ENCODE data around the gene ZNF536. TPM values are rescaled to one million over a fixed set of nuclear protein-coding genes. Genes with fewer than 3 reads are reported as not detected.
"Not testable (repeated sequence)": the region's sequence is repeated elsewhere in the genome, so short reads cannot be mapped to it uniquely, and the experiment has no call there.

The ZNF536 gene
- total and polyA plus RNA-seq, 10 of the 15 experiments (the other 5 are each of a cell fraction or from before 2014, with no cell fraction given) = not detected

GRCh38 chr19:30482956-30483355 lies 110.8 kb downstream of the ZNF536 start:
- Histone ChIP-seq H3K27me3 (replicated peaks in 1 of 2; ENCODE audit: control insufficient read depth in 2 of 2, insufficient read depth in 2 of 2, low read length in 1 of 2) (no peaks in the 10 kb centered on the region), H3K9me3 (replicated peaks; ENCODE audit: control insufficient read depth, insufficient read depth, low read length) (no peaks in the 10 kb centered on the region; the same call in 2 of the 3 replicates), H3K36me3 (ENCODE audit: control insufficient read depth in 2 of 2, insufficient read depth in 2 of 2, low read length in 1 of 2) (no peaks in the 10 kb centered on the region), H3K4me1 (ENCODE audit: control insufficient read depth, insufficient read depth, low read length) (no peaks in the 10 kb centered on the region), H4K20me1 (ENCODE audit: control insufficient read depth, insufficient read depth) (no peaks in the 10 kb centered on the region), H3K4me3 (no peak overlapping the region), H2AFZ (ENCODE audit: control insufficient read depth, low read depth, low read length) (no peak overlapping the region), H3K9ac (ENCODE audit: control insufficient read depth, insufficient read depth, low read length) (no peak overlapping the region), H3K79me2 (ENCODE audit: control insufficient read depth, insufficient read depth, low read length) (no peaks in the 10 kb centered on the region), H3K27ac (ENCODE audit: control insufficient read depth, insufficient read depth) (no peak overlapping the region), H3K4me2 (ENCODE audit: control insufficient read depth, insufficient read depth) (no peak overlapping the region)
- RAD21 ChIA-PET (ENCODE audit: unreplicated experiment) = no interaction called here
- POLR2A ChIA-PET = no interaction called here
- no peak for ATAC-seq
- in situ Hi-C loops (cut with MboI) (no loop called here), intact Hi-C loops (cut with micrococcal nuclease; ENCODE audit: unreplicated experiment) (no loop called here)
- FAIRE-seq = no peak
- no peak for DNase-seq (ENCODE audit: low read depth, low spot score)
- CTCF ChIA-PET = no interaction called here
- TF ChIP-seq RAD51 (IDR thresholded peaks at IDR 0.05) = no peak
- no peak for TF ChIP-seq RELA (IDR thresholded peaks at IDR 0.05; ENCODE audit: borderline replicate concordance, partially characterized antibody)
- TF ChIP-seq MXI1 (IDR thresholded peaks at IDR 0.05; ENCODE audit: low read depth, low read length) = no peak
- no peak for TF ChIP-seq BRCA1 (IDR thresholded peaks at IDR 0.05; ENCODE audit: low read depth, low read length)
- TF ChIP-seq TBL1XR1 (IDR thresholded peaks at IDR 0.05; ENCODE audit: low read depth, low read length) = no peak
- no peak for TF ChIP-seq ELK1 (IDR thresholded peaks at IDR 0.05; ENCODE audit: low read depth, low read length)
- no peak for TF ChIP-seq PBX3 (IDR thresholded peaks at IDR 0.05; ENCODE audit: insufficient replicate concordance, low read depth, low read length)
- no peak for TF ChIP-seq EZH2 (IDR thresholded peaks at IDR 0.05; ENCODE audit: borderline replicate concordance, control insufficient read depth, low read depth, low read length)
- no peak for TF ChIP-seq KLF5 (IDR thresholded peaks at IDR 0.05; ENCODE audit: partially characterized antibody)
- no peak for TF ChIP-seq CEBPZ (IDR thresholded peaks at IDR 0.05; ENCODE audit: low read depth, low read length)
- 0% methylated on average over 1 of the region's 1 CpG for WGBS (ENCODE audit: insufficient coverage, insufficient replicate concordance, low lambda C conversion rate, missing lambda C conversion rate)
- SMC1A ChIA-PET (ENCODE audit: uncharacterized antibody, unreplicated experiment) = no interaction called here
- no TSS peak for BruUV-seq (replicated peaks)

- FAIRE-seq; POLR2A ChIA-PET; H3K27ac ChIP-seq (ENCODE audit: control insufficient read depth, insufficient read depth); BruUV-seq (replicated peaks); H3K4me2 ChIP-seq (ENCODE audit: control insufficient read depth, insufficient read depth); H3K9me3 ChIP-seq (replicated peaks; ENCODE audit: control insufficient read depth, insufficient read depth, low read length); H3K4me3 ChIP-seq; SMC1A ChIA-PET (ENCODE audit: uncharacterized antibody, unreplicated experiment); H2AFZ ChIP-seq (ENCODE audit: control insufficient read depth, low read depth, low read length); CTCF ChIA-PET; intact Hi-C loops (cut with micrococcal nuclease; ENCODE audit: unreplicated experiment); H3K9ac ChIP-seq (ENCODE audit: control insufficient read depth, insufficient read depth, low read length); H3K79me2 ChIP-seq (ENCODE audit: control insufficient read depth, insufficient read depth, low read length); H3K36me3 ChIP-seq (ENCODE audit: control insufficient read depth in 2 of 2, insufficient read depth in 2 of 2, low read length in 1 of 2); ATAC-seq; H3K27me3 ChIP-seq (replicated peaks in 1 of 2; ENCODE audit: control insufficient read depth in 2 of 2, insufficient read depth in 2 of 2, low read length in 1 of 2); H3K4me1 ChIP-seq (ENCODE audit: control insufficient read depth, insufficient read depth, low read length); in situ Hi-C loops (cut with MboI); DNase-seq (ENCODE audit: low read depth, low spot score); RAD21 ChIA-PET (ENCODE audit: unreplicated experiment); H4K20me1 ChIP-seq (ENCODE audit: control insufficient read depth, insufficient read depth): not testable (repeated sequence)
- 15% methylated on average over 2 of the region's 2 CpGs for WGBS (ENCODE audit: insufficient coverage, insufficient replicate concordance, low lambda C conversion rate, missing lambda C conversion rate)
Measured at GRCh38 chr19:30486250-30486649, 114.1 kb downstream of the ZNF536 start.
